ENCODE results near the gene EHD4.

Gene EHD4

DNA sequence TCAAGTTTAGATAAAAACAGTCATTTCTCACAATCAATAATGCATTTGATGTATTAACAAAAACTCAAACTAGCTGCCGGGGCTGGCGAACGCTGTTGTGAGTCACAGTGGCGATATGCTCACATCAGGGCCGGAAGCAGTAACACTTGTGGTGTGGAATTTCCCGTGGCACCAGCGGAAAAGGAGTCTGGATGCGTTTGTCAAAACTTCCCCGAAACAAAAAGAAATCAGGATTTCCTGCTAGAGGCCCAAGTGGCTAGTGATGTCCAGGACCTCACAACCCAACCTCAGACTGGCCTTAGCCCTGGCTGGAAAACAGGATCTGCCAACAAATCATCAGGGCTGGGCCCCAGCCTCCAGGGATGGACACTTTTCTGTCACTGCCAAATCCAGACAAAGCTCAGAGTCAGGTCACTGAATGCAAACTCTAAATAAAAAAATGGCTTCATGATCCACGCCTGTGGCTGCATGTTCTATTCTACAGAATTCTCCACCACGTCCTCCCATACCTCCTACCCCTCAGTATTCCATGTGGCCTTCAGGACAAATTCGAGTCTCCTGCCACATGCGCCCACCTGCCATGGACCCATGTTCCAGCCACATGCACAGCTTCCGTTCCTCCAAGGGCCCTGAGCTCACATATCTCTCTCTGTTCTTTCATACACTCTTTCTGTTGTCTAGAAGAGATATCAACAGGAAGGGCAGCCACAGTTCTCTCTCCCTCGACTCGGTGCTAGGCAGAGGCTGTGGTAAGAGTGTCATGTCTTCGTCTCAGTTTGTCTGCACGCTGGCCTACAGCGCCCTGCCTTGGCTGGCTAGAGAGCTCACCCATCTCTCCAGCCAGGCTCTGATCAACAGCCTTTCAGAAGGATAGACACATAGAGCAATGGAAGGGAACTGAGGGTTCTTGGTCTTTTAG is 35.4 kb downstream of the EHD4 start:
- peak; percentile 68 for DNase-seq (ENCODE audit: low spot score)

DNA sequence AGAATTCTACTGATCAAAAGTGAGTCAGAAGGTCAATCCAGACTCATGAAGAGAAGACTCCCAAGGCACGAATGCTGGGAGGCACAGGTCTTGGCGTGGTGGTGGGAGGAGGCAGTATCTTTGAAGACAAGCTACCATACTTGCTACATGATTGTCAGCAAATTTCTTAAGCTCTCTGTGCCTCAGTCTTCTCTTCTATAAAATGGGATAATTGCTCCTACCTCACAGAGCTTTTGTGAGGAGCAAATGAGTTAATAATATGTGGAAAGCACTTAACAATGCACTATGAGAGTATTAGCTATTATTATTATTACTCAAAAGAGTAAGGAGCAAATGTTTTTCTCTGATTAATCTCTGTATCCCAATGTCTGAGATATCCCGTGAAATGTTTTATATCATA is 36.2 kb downstream of the EHD4 start:
- DNase-seq (ENCODE audit: low spot score), result no peak

DNA sequence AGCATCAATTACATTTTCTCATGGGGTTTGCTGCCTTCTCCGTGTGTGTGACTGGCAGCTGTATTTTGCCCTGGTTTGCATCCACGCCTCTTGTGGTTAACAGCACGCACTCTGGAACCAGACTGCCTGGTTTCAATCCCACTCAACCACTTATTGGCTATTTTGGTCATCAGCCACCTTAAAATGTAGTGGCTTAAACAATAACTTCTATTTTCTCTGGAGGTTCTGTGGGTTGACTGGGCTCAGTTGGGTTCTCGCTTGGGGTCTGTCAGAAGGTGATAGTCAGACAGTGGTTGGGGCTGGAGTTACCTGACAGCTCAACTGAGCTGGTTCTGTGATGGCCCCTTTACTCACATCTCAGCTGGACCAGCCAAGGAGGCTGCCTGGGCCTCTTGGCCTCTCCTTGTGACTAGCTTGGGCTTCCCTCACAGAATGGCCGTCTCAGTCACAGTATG is 36.8 kb downstream of the EHD4 start:
- no peak for DNase-seq (ENCODE audit: low spot score)

DNA sequence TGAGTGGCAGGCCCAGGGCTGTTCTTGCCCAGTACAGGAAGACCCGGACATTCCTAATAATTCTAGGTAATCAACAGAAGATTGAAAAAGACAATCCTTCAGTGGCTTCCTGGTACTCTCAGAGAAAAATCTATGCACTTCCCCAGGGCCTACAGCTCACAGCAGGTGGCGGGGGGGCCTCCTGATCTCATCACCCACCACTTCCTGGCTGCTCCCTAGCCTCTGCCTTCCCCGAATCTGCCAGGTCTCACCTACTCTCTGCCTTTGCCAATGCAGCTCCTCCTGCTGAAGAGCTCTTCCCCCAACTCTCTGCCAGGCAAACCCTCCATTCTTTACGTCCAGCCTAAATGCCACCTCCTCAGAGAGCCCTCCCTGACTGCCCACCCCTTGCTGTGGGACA is 37.5 kb downstream of the EHD4 start:
- no peak for DNase-seq (ENCODE audit: low spot score)

DNA sequence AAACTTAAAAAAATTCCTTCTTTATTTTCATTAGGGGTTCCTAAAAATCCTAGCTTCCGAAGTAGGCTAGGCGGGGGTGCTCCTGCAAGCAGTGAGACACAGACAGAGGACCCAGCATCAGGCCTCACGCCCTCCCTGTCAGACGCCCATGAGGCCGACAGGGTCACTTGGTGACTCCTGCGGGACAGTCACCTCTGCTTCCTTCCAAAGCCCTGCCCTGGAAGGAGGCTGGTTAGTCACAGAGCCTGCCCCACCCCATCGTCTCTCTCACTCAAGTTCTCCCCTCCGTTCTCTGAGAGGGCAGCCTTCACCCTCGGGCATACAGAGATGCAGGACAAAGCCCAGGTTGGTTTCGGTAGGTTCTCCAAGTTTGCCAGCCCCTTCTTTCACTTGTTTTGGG is 38.6 kb downstream of the EHD4 start:
- no peak for DNase-seq (ENCODE audit: low spot score)

DNA sequence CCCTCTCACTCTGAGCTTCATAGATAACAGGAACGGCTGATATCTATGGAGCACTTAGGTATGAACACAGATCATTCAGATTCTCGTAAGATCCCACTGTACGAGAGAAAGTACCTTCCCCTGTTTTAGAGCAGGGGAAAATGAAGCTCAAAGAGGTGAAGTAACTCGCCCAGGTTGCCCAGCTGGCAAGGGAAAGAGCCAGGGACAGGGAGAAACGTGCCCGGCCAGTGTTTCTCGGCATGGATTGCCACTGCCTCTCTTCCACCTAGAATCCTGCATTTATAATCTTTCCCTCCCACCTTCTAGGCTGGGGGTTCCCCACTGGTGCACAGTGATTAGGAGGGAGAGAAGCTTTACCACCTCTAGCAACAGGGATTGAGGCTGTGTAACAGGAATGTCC is 39.0 kb downstream of the EHD4 start:
- no peak for DNase-seq (ENCODE audit: low spot score)

DNA sequence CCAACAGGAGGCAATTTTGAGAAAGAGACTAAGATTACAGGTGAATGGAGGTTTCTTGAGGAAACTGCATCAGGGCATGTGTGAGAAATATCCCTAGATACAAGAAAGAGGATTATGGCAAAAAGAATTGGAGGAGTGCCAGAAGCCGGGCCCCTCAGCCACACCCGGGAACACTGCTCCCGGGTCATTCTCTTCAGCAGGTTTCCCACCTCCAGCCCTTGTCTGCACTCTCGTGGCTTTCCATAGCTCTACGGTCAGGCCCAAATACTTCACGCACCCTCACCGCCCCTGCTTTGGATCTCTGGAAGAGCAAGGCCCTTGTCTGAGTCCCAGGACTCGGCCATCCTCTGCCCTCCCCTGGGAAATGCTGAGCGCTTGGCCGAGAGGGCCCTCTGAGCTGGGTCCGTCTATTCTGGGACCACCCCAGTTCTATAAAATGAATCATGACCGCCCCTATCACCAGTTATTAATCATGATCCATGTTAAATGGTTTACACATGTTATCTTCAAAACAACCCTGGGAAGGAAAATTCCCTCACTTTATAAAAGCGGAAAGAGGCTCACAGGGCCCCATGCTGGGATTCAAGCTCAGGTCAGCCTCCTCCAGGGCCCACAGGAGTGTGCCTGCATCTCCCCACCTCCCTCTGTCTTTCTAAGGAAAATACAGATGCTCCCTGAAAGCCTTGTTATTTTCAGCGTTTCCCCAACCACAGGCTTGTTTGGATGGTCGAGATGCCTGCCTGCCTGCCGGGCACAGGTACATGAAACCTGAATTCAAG is 39.7 kb downstream of the EHD4 start:
- DNase-seq (ENCODE audit: low spot score), result no peak

DNA sequence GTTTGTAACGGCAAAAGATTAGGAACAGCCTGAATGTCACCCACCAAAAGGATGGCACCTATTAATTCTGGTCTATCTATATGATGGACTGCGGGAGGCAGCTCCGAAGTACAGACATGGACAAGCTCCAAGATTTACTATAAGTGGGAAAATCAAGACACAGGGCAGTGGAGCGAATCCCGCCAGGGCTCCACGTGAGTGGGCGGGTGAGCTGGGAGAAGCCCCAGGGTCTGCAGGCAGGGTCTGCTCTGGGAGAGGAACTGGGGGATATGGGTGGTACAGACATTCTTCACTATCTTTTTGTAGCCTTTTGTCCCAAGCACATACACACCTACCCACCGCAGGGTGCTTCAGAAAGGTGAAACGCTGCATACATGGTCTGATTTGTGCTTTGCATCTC is 40.3 kb downstream of the EHD4 start:
- no peak for DNase-seq (ENCODE audit: low spot score)

DNA sequence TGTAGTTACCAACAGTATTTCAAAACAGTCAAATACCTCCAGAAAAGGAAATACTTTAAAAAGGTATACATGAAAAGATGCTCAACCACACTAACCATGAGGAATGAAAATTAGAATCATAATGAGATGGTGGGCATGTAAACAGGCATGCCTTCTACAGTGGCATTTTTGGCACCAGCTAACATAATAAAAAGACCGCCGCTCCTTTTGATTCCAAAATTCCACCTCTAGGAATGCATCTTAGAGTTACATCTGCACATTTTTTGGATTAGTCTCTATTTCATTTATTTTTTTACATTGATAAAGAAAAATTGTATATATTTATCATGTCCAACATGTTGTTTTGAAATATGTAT is 41.5 kb downstream of the EHD4 start:
- no peak for DNase-seq (ENCODE audit: low spot score)

DNA sequence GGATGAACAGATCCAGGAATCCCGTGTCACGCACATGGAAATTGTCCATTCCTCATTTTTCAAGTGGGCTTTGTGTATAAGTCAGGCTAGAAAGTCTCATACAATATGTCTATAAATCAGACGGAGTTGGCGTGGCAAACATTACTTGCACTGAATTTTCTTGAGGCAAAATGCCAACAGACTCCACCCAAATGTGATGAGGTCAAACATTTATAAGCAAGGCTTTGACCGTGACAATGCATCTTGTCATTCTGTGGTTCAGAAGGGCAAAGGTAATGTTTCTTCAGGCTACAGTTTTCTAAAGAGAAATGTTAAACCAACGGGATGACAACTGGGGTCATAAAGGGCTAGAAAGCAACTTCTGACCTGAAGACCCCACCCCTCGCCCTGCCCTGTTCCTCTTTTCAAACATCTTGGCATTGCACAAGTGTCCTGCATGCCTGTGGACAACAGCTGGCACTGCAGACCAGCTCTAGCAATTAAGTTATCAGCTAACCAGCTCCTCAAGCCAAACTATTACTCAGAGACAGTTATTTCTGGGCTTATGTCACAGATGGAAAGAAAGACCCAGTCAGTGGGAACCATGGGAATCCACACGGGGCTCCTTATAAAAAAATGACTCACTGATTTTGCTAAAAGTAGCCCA is 42.0 kb downstream of the EHD4 start:
- no peak for DNase-seq (ENCODE audit: low spot score)

DNA sequence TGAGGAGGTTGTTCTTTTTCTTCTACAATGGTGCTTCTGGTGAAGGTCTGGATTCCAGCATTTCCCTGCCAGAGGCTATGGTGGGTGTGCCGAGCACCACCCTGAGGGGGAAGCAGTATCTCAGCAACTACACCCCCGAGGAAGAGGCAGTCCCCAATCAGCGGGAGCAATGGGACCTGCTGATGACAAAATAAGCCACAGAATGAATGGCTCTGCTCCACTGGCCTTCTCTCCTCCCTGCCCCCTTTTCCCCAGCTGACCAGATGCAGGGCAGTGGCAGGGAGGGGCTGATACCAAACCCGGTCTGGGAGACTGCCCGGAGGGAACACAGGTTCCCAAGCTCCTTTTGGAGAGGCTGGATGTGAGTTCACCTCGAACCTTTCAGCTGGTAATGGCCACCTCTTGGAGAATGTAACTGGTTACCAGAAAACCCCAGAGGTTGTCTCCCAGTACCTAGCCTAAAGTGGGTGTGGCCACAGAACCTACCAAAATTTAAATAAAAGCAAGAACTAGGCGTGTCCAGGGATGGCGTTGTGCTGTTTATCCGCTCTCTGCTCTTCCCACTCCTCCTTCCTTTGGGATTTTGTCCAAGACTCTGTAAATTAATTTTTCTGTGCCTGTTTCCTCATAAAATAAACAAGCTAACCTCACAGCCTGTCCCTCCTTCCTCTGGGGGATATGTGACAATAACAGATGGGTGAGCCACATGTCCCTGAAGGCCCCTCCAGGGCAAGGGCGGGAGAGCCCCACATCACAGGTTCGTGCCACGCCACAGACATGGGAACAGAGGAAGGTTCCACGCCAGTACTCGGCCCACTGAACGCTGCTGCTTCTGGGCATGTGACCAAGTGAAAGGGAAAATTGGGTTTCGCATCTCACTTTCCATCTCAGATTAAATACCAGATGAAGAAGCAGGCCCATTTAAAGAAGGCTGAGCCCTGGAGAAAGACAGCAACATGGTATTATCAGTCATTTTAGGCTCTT is 43.4 kb downstream of the EHD4 start:
- peak; percentile 41 for DNase-seq (ENCODE audit: low spot score)

DNA sequence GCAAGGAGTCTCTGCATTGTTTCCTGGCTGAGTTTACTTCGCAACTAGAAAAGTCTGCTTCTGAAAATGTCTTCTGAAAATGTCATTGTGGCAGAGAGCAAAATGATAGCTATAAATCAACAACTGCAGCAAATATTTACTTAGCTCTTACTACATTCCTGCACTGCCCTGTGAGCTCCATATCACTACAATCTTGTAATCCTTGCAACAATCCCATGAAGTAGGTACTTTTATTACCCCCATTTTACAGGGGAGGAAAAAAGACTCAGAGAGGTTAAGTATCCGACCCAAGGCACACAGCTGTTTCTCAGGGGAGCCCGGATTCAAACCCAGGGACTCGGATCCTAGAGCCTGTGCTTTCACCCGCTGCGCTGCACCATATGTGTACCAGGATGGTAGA is 44.3 kb downstream of the EHD4 start:
- DNase-seq (ENCODE audit: low spot score), result no peak

DNA sequence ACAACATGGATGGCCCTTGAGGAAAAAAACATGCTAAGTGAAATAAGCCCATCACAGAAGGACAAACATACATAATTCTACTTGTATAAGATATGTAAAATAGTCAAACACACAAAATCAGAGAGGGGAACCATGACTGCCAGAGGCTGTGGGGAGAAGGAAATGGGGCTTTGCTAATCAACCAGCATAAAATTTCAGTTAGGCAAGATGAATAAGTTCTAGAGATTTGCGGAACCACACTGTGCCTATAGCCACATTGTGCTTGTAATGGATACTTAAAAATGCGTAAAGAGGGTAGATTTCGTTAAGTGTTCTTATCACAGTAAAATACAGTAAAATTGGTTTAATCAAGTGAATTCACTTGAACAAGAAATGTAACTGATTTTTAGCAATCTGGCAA is 44.8 kb downstream of the EHD4 start:
- DNase-seq (ENCODE audit: low spot score), result no peak

DNA sequence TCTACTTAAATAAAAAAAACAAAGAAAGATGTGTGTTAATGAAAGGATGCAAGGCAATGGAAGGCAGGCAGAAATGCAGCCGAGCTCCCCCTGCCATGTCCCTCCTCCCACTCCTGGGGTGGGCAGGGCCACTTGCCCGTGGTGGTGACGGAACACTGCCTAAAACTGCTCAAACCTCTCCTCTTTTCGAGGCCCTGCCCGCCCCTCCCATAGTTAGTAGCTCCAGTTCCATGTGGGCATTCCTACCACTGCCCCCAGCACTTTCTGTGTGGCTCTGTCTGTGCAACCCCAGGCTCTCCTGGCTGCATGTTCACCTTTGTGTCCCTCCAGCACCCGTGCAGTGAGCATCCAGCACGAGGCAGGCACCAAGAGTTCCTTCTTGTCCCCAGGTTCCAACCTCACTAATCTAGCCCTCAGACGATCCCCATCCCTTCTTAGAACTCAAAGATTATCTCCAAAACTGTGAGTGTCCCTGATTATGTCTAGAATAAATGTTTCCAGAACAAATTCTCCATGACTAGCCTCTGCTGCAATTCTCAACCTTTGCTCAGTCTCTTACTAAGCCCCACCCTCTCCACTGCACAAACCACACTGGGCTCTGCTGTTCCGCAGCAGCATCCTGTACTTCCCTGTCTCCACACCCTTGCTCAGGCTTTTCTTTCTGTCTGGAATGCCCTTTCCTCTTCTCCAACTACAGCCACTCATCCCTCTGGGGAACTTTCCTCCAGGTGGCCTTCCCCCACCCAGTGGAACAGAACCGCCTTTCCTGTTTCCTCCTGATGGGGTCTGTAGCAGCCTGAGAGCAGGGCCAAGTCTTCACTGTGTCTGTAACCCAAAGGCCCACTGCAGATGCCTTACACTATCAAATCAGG is 45.9 kb downstream of the EHD4 start:
- no peak for DNase-seq (ENCODE audit: low spot score)

DNA sequence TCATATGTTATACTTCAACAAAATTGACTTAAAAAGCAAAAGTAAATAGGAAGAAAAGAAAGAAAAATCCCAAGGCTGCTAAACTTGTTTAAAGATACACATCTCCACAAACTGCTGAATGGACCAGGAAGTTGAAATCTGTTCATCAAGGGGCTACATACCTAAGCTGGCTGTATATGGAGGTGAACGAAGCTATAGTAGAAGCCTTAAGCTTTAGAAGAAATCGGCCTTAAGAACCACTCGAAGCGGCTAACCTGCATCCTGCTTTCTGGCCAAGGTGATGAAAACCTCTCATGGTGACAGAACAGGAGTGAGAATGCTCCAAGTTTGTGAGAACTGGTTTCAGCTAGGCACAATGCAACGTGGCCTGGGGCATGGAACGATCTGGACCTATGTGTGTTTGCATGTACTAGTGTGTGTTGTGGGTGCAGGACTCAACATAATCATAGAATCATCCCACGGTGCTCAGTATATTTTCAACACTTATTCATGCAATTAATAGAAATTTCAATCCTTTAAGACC is 47.2 kb downstream of the EHD4 start:
- no peak for DNase-seq (ENCODE audit: low spot score)

DNA sequence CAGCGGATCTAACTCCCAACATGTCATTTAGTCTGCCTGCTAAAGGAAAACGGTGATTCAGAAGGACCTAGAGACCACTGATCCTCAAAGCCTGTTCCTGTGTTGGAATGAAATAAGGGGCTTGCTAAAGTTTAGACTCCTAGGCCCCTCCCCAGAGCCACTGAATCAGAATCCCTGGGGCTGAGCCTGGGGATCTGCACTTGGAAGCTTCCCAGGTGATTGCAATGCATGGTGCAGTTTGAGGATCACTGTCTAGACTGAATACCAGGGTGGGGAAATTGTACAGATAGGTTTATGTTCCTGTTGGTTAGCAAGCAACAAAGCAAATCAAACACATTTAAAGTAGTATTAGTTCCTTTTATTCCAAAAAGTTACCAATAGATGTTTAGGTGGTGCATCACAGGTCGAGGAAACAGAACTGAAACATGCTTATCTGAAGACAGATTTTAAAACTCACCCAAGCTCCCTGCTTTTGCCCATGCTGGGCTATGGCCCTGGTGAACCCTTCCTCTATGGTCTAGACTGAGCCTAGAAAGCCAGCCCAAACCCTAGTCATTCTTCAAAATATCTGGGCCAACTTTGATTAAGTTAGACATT is 48.9 kb downstream of the EHD4 start:
- no peak for DNase-seq (ENCODE audit: low spot score)

DNA sequence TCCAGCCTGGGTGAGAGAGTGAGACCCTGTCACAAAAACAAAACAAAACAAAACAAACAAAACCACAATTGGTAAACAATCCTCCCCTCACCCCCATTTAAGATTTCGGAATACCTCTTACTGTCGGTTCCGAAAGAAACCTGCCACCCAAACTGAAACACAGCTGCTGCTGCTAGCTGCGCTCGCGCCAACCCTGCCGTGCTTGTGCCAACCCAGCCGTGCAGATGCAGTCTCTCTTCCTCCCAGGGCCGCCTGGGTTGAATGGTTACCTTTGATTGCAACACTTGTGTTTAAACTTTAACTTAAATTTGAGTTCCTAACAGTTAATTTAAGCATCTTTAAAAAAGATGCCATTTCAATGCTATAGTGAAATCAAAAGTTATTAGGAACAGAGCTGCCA is 50.0 kb downstream of the EHD4 start:
- no peak for DNase-seq (ENCODE audit: low spot score)

DNA sequence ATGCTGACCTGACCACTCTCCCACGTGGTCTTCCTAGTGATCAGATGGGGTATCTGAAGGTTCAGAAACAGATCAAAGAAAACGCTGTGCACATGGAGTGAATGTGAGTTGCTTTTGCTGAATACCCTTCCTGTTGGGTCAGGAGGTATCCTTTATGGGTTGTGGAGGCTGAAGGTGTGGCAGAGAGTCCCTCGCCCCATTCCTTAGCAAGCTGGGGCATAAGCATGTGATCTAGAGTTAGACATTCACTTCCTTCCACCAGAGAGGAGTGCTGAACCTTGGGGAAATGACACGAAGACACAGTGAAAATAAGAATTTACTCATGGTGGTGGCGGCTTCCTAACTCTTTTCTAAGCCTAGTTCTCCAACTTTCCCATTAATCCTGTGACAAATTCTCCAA is 50.7 kb downstream of the EHD4 start:
- DNase-seq (ENCODE audit: low spot score), result no peak

DNA sequence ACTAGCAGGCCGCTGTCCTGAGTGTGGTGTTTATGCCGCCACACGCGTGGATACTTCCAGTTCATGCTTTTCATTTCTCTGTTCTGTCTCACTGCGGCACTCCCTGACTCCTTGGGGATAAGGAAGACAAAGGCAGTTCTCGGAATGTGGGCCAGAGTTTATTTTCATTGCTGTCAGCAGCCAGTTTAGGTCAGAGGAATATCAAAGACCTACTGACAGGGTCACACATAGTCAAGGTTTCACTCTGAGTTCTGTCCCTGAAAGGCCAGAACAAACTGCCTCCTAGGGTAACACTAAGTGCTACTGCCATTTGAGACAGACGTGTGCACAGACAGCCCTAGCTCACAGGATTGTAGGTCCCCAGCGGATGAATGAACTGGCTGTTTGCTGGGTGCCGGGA is 51.2 kb downstream of the EHD4 start:
- DNase-seq (ENCODE audit: low spot score), result no peak

DNA sequence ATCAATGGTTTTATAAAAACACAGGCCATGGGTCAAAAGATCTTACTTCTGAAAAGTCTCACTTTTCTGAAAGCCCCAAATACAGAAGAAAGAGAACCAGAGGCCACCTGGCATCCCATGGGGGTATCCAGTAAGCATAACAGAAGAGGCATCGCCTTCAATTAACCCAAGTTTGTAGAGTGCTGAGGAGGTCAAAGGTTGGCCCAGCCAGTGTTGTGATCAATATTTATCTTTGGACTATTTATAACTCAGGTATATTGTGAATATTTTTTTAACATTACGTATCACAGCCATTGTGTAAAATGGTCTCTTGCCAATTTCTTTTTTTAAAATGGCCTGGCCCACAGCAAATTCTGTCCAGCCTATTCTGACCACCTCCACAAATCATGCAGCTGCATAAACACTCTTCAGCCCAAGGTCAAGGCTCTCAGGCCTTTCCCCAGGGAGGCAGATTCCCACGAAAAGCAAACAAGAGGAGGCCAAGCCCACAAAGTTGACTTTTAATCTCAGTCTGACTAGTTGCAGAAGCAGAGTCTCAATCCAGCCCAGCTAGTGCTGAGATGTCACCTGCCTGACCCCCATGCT is 52.3 kb downstream of the EHD4 start:
- no peak for DNase-seq (ENCODE audit: low spot score)

All from Ammon's horn (tissue), 1 donor.